A549 (cell line): ENCODE measurements around the gene NINJ1. TPM values are rescaled to one million over a fixed set of nuclear protein-coding genes. Genes with fewer than 3 reads are reported as not detected.

Source experiments
- ATAC-seq, 2 experiments: fragments of 200-7000 bp in 1 of 2; fragments of >200 bp in 1 of 2; cut with Nextera tagmentation in 1 of 2; cut with Tn5 transposase in 1 of 2; 3 replicates each; pipeline versions ENCODE4 v1.8.0 to v1.9.1; 2018 to 2020; ENCODE audit warnings: mild to moderate bottlenecking in 1 of 2, moderate library complexity in 1 of 2
- CTCF ChIA-PET: fragments of 300-600 bp; sonication (Branson Sonifier 250); formaldehyde crosslinking; extraction: SDS; loops from one replicate; lab custom pipeline; 2021; ENCODE audit warnings: antibody characterized with exemption, inconsistent platforms; lab: Yijun Ruan, JAX
- POLR2A ChIA-PET: fragments of 350-600 bp; formaldehyde crosslinking; extraction: SDS; loops from one replicate; lab custom pipeline; 2021; ENCODE audit warnings: antibody characterized with exemption, inconsistent platforms; lab: Yijun Ruan, JAX
- DNase-seq, 2 experiments: peaks; one replicate each; pipeline versions ENCODE4 v3.0.0 to v3.0.0-alpha.2; 2011 to 2016; ENCODE audit warnings: low read depth in 1 of 2, low spot score in 1 of 2
- FAIRE-seq: peaks from 2 replicates; lab custom pipeline; 2011; peaks lifted over from hg19 to GRCh38; lab: Jason Lieb, UNC
- H3K27ac ChIP-seq, 2 experiments: fragments of >200 bp; sonication (Bioruptor Twin); formaldehyde crosslinking; 3 replicates each; pipeline ENCODE4 v1.5.1; 2016 to 2017
- H3K4me1 ChIP-seq: fragments of >200 bp; sonication (Bioruptor Twin); formaldehyde crosslinking; 3 replicates; pipeline ENCODE4 v1.6.1; 2016
- H3K4me2 ChIP-seq: fragments of >200 bp; sonication (Bioruptor Twin); formaldehyde crosslinking; 3 replicates; pipeline ENCODE4 v1.6.1; 2016
- H3K4me3 ChIP-seq: fragments of >200 bp; sonication (Bioruptor Twin); formaldehyde crosslinking; 3 replicates; pipeline ENCODE4 v1.5.1; 2016
- H3K9me3 ChIP-seq: fragments of >200 bp; sonication (Bioruptor Twin); formaldehyde crosslinking; 3 replicates; pipeline ENCODE4 v1.6.1; 2016
- CBX2 ChIP-seq: fragments of 200-600 bp; sonication (generic); IDR thresholded peaks from 2 replicates; pipeline ENCODE4 v1.6.1; 2016; ENCODE audit warnings: low read depth, mild to moderate bottlenecking, borderline replicate concordance
- CHD2 ChIP-seq: fragments of 150-350 bp; IDR thresholded peaks from 2 replicates; pipeline ENCODE4 v1.6.1; 2014; ENCODE audit warnings: low read length; ENCODE audit not compliant: partially characterized antibody
- EHF ChIP-seq: fragments of 250-450 bp; sonication (Bioruptor Pico); IDR thresholded peaks from 2 replicates; pipeline ENCODE4 v1.5.0; 2020; ENCODE audit warnings: mild to moderate bottlenecking
- ESRRA ChIP-seq: fragments of 150-350 bp; IDR thresholded peaks from 2 replicates; pipeline ENCODE4 v1.6.1; 2014; ENCODE audit warnings: mild to moderate bottlenecking, low read length, borderline replicate concordance
- FOSL2 ChIP-seq, 2 experiments: fragments of 450-650 bp in 1 of 2; fragments of >200 bp in 1 of 2; sonication (Bioruptor Twin) in 1 of 2; formaldehyde crosslinking; IDR thresholded peaks; 2 replicates each; pipeline versions ENCODE4 v1.5.0 to v1.6.1; 2016 to 2020; ENCODE audit warnings: mild to moderate bottlenecking in 1 of 2, moderate library complexity in 1 of 2
- GATA3 ChIP-seq: IDR thresholded peaks from 2 replicates; pipeline ENCODE4 v1.6.1; 2012; ENCODE audit warnings: borderline replicate concordance
- HOXB13 ChIP-seq: fragments of 250-450 bp; sonication (Bioruptor Pico); IDR thresholded peaks from 2 replicates; pipeline ENCODE4 v1.5.0; 2020; ENCODE audit warnings: low read depth, mild to moderate bottlenecking, moderate library complexity
- HOXB5 ChIP-seq: fragments of 250-450 bp; sonication (Bioruptor Pico); IDR thresholded peaks from 2 replicates; pipeline ENCODE4 v1.5.0; 2020; ENCODE audit warnings: mild to moderate bottlenecking, moderate library complexity
- JUN ChIP-seq, 2 experiments: fragments of >200 bp; sonication (Bioruptor Twin); formaldehyde crosslinking; IDR thresholded peaks; 2 replicates in 1 of 2; 3 replicates in 1 of 2; pipeline ENCODE4 v1.6.1; 2016 to 2017
- MAZ ChIP-seq: fragments of 150-350 bp; IDR thresholded peaks from 2 replicates; pipeline ENCODE4 v1.6.1; 2014; ENCODE audit warnings: antibody characterized with exemption, low read depth, low read length, borderline replicate concordance
- NFE2L2 ChIP-seq: fragments of 150-350 bp; conservative IDR thresholded peaks from 2 replicates; pipeline ENCODE4 v1.6.1; 2014; ENCODE audit warnings: low read length
- NPAS2 ChIP-seq: fragments of 250-450 bp; sonication (Bioruptor Pico); IDR thresholded peaks from 2 replicates; pipeline ENCODE4 v1.8.0; 2022; ENCODE audit warnings: mild to moderate bottlenecking, moderate library complexity, borderline replicate concordance
- NR3C1 ChIP-seq: fragments of >200 bp; sonication (Bioruptor Twin); formaldehyde crosslinking; IDR thresholded peaks from 3 replicates; pipeline ENCODE4 v1.6.1; 2017
- POLR2A ChIP-seq: IDR thresholded peaks from 2 replicates; pipeline ENCODE4 v1.6.1; 2012; ENCODE audit warnings: mild to moderate bottlenecking, low read length
- RAD21 ChIP-seq, 2 experiments: fragments of >200 bp in 1 of 2; sonication (Bioruptor Twin) in 1 of 2; formaldehyde crosslinking in 1 of 2; IDR thresholded peaks in 1 of 2; conservative IDR thresholded peaks in 1 of 2; 2 replicates in 1 of 2; 3 replicates in 1 of 2; pipeline ENCODE4 v1.6.1; 2012 to 2018; ENCODE audit warnings: inconsistent platforms in 1 of 2
- RARB ChIP-seq: fragments of 250-450 bp; sonication (Bioruptor Pico); IDR thresholded peaks from 2 replicates; pipeline ENCODE4 v1.8.0; 2021; ENCODE audit warnings: mild to moderate bottlenecking, moderate library complexity
- RCOR1 ChIP-seq: fragments of 150-350 bp; IDR thresholded peaks from 2 replicates; pipeline ENCODE4 v1.6.1; 2014; ENCODE audit warnings: antibody characterized with exemption, low read length, low read depth
- RNF2 ChIP-seq: fragments of 200-600 bp; sonication (generic); IDR thresholded peaks from 2 replicates; pipeline ENCODE4 v1.6.1; 2016; ENCODE audit warnings: low read depth, mild to moderate bottlenecking, antibody characterized with exemption, moderate library complexity, borderline replicate concordance
- SMC3 ChIP-seq: fragments of >200 bp; sonication (Bioruptor Twin); formaldehyde crosslinking; IDR thresholded peaks from 3 replicates; pipeline ENCODE4 v1.6.1; 2018; ENCODE audit warnings: inconsistent platforms
- ZFP36 ChIP-seq: fragments of 450-650 bp; IDR thresholded peaks from 2 replicates; pipeline ENCODE4 v1.6.1; 2014; ENCODE audit warnings: borderline replicate concordance; ENCODE audit not compliant: partially characterized antibody
- ZSCAN20 ChIP-seq: fragments of 250-450 bp; sonication (Bioruptor Pico); IDR thresholded peaks from 2 replicates; pipeline ENCODE4 v1.8.0; 2022; ENCODE audit warnings: mild to moderate bottlenecking, moderate library complexity
- WGBS: methylation state at CpG from one replicate; pipeline ENCODE4 v1.1.6; 2017; ENCODE audit errors: missing lambda C conversion rate; 5-methylcytosine and 5-hydroxymethylcytosine counted together
- polyA plus RNA-seq, 4 experiments: library from polyadenylated mRNA; depleted of rRNA in 3 of 4; stranded (reverse); fragments of >200 nt; fragmentation: RNase III in 1 of 4; extraction: RNeasy Plus Mini Kit Qiagen cat#74134 plus additional on column Dnase treatment in 1 of 4; gene quantifications; 2 replicates in 3 of 4; 3 replicates in 1 of 4; pipeline ENCODE4 v1.2.3, GENCODE V29; 2011 to 2017
- TF ChIP-seq, protein P1 (sequence below): IDR thresholded peaks from 2 replicates; pipeline ENCODE4 v1.6.1; 2012; ENCODE audit warnings: low read depth, borderline replicate concordance
- TF ChIP-seq, protein P2 (sequence below): fragments of >200 bp; sonication (Bioruptor Twin); formaldehyde crosslinking; IDR thresholded peaks from 2 replicates; pipeline ENCODE4 v1.6.1; 2016
- TF ChIP-seq, protein P3 (sequence below): IDR thresholded peaks from 2 replicates; pipeline ENCODE4 v1.6.1; 2012
- TF ChIP-seq, protein P4 (sequence below): fragments of 450-650 bp; IDR thresholded peaks from 2 replicates; pipeline ENCODE4 v1.6.1; 2014; ENCODE audit warnings: antibody characterized with exemption
- TF ChIP-seq, protein P5 (sequence below): fragments of 150-350 bp; IDR thresholded peaks from 2 replicates; pipeline ENCODE4 v1.6.1; 2014; ENCODE audit warnings: low read depth, mild to moderate bottlenecking, low read length

NINJ1 gene
- polyA plus RNA-seq, 2 of the 4 experiments (the other 2 are of a cell fraction) = 27.0 to 60.4 TPM

DNA sequence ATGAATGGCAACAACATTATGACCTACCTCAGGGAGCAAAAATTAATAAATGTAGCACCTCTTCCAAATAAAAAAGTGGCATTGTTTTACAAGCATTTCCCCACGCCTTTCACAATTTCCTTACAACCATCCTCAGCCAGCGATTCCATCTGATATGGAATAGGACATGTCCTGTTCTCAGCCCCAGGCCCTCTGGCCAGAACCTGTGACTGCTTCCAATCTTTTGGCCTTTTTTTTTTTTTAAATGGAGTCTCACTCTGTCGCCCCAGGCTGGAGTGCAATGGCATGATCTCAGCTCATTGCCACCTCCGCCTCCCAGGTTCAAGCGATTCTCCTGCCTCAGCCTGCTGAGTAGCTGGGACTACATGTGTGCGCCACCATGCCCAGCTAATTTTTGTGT is 33.1 kb upstream of the NINJ1 start:
- CTCF ChIA-PET = interaction anchor here (2.8 to 6.1 kb wide), 3 partner anchors 13 to 138 kb away, joined by 15 to 27 read pairs (median 22); no protein-coding TSS in a partner anchor
- no peak overlapping the region for H3K4me3 ChIP-seq
- no peaks in the 10 kb centered on the region for H3K9me3 ChIP-seq
- no peak for FAIRE-seq
- POLR2A ChIA-PET = no interaction called here
- ATAC-seq = no peak
- DNase-seq = no peak
- H3K27ac ChIP-seq = no peak overlapping the region
- TF ChIP-seq GATA3 (no peak), ZFP36 (no peak), ZSCAN20 (CRISPR knock-in tag) (no peak), RNF2 (no peak), NFE2L2 (no peak), POLR2A (no peak), HOXB5 (CRISPR knock-in tag) (no peak), MAZ (no peak), RAD21 (conservative IDR thresholded peaks at IDR 0.05 in 1 of 2, IDR thresholded peaks at IDR 0.05 in 1 of 2) (no peak)
- TF ChIP-seq, protein P1, sequence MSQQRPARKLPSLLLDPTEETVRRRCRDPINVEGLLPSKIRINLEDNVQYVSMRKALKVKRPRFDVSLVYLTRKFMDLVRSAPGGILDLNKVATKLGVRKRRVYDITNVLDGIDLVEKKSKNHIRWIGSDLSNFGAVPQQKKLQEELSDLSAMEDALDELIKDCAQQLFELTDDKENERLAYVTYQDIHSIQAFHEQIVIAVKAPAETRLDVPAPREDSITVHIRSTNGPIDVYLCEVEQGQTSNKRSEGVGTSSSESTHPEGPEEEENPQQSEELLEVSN = no peak
- TF ChIP-seq, protein P2, sequence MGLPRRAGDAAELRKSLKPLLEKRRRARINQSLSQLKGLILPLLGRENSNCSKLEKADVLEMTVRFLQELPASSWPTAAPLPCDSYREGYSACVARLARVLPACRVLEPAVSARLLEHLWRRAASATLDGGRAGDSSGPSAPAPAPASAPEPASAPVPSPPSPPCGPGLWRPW = no peak
- H3K4me1 ChIP-seq = no peaks in the 10 kb centered on the region
- 94% methylated on average over 6 of the region's 6 CpGs for WGBS
- H3K4me2 ChIP-seq = no peak overlapping the region

DNA sequence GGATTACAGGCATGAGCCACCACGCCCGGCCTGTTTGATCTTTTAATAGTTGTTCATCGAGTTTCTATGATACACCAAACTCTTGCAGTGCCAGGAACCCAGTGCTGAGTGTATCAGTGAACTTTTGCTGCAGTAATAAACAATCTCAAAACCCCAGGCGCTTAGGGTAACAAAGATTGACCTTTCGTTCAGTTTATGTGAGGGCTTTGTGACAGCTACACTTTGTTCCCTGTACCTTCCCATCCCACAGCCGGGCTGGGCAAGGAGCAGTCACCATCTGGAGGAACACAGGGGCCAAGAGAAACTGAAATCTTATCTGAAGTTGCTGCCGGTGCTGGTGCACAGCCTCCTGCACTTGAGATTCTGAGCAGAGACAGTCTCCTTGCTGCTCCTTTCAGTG is 32.6 kb upstream of the NINJ1 start:
- DNase-seq (no peak), ATAC-seq (no peak), FAIRE-seq (no peak)
- ChIA-PET CTCF (interaction anchor here (6.0 to 6.1 kb wide), 2 partner anchors 13 to 139 kb away, joined by 22 to 27 read pairs; no protein-coding TSS in a partner anchor), POLR2A (no interaction called here)
- Histone ChIP-seq H3K4me3 (no peak overlapping the region), H3K9me3 (no peaks in the 10 kb centered on the region), H3K4me2 (no peak overlapping the region), H3K4me1 (no peaks in the 10 kb centered on the region), H3K27ac (no peak overlapping the region)
- WGBS = 66% methylated on average over 7 of the region's 7 CpGs
- no peak for TF ChIP-seq RAD21 (conservative IDR thresholded peaks at IDR 0.05 in 1 of 2, IDR thresholded peaks at IDR 0.05 in 1 of 2)
- no peak for TF ChIP-seq RCOR1
- TF ChIP-seq EHF = no peak
- TF ChIP-seq, protein P3, sequence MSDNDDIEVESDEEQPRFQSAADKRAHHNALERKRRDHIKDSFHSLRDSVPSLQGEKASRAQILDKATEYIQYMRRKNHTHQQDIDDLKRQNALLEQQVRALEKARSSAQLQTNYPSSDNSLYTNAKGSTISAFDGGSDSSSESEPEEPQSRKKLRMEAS = no peak
- TF ChIP-seq, protein P4, sequence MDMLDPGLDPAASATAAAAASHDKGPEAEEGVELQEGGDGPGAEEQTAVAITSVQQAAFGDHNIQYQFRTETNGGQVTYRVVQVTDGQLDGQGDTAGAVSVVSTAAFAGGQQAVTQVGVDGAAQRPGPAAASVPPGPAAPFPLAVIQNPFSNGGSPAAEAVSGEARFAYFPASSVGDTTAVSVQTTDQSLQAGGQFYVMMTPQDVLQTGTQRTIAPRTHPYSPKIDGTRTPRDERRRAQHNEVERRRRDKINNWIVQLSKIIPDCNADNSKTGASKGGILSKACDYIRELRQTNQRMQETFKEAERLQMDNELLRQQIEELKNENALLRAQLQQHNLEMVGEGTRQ = no peak
- no peak for TF ChIP-seq NFE2L2
- TF ChIP-seq NPAS2 (CRISPR knock-in tag) = no peak
- TF ChIP-seq, protein P5, sequence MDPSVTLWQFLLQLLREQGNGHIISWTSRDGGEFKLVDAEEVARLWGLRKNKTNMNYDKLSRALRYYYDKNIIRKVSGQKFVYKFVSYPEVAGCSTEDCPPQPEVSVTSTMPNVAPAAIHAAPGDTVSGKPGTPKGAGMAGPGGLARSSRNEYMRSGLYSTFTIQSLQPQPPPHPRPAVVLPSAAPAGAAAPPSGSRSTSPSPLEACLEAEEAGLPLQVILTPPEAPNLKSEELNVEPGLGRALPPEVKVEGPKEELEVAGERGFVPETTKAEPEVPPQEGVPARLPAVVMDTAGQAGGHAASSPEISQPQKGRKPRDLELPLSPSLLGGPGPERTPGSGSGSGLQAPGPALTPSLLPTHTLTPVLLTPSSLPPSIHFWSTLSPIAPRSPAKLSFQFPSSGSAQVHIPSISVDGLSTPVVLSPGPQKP = no peak
- no peak for TF ChIP-seq HOXB13
- no peak for TF ChIP-seq FOSL2 (IDR thresholded peaks at IDR 0.05)
- no peak for TF ChIP-seq FOSL2 (CRISPR knock-in tag; IDR thresholded peaks at IDR 0.05)
- TF ChIP-seq ZFP36 = no peak
- TF ChIP-seq, protein P1 = no peak

DNA sequence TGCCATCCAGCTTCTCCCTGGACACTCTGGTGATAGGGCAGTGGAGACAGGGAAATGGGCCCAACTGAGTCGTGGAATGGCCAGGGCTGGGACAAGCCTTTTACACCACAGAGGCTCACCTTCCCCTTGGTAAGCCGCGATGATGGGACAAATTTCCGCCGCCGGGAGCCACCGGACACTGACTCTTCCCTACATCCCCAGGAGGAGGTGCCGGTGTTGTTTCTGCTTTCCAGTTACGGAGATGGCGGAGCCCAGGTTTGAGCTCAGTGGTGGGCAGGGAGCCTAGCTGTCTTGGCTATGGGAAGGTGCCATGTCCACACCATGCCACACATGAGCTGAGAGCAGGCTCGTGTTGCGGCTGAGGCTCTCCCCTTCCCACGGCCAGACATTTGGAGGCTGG is 30.0 kb upstream of the NINJ1 start:
- FAIRE-seq (no peak), ATAC-seq (no peak), DNase-seq (no peak)
- H3K4me2 ChIP-seq = no peak overlapping the region
- peaks cover 5% of the 10 kb centered on the region; the same call in 2 of the 3 replicates for H3K4me1 ChIP-seq
- POLR2A ChIA-PET = no interaction called here
- H3K27ac ChIP-seq = no peak overlapping the region
- 88% methylated on average over 11 of the region's 13 CpGs for WGBS
- CTCF ChIA-PET = interaction anchor here (1.3 to 10.5 kb wide), 3 partner anchors 10 to 140 kb away, joined by 3 to 158 read pairs (median 22); no protein-coding TSS in a partner anchor
- H3K4me3 ChIP-seq = no peak overlapping the region
- TF ChIP-seq SMC3 = no peak
- TF ChIP-seq, protein P5 = no peak
- TF ChIP-seq CBX2 = no peak
- TF ChIP-seq RNF2 = no peak
- TF ChIP-seq CHD2 = no peak
- TF ChIP-seq JUN (IDR thresholded peaks at IDR 0.05) = no peak
- no peak for TF ChIP-seq RCOR1
- TF ChIP-seq ZSCAN20 (CRISPR knock-in tag) = no peak
- TF ChIP-seq RARB = no peak
- TF ChIP-seq ESRRA = no peak
- no peak for TF ChIP-seq NPAS2 (CRISPR knock-in tag)
- no peak for TF ChIP-seq NR3C1
- H3K9me3 ChIP-seq = no peaks in the 10 kb centered on the region
